Tibial artery (tissue), 4 donors: ENCODE results near the gene KLF13.

Experiments used
- DNase-seq, 2 donors: peaks; one replicate each; pipeline ENCODE4 v3.0.0-alpha.2; 2019
- H3K27ac ChIP-seq, 2 donors: fragments of 200-600 bp; sonication (generic) in 1 of 2; 1 replicate in 1 of 2; 2 replicates in 1 of 2; pipeline ENCODE4 v1.5.1; 2018 to 2019; ENCODE audit warnings: mild to moderate bottlenecking in 1 of 2
- H3K27me3 ChIP-seq, 2 donors: fragments of 200-600 bp; sonication (generic) in 1 of 2; one replicate each; pipeline versions ENCODE4 v1.5.1 to v1.6.0; 2016 to 2019
- H3K36me3 ChIP-seq, 3 donors: fragments of 200-600 bp; sonication (generic) in 2 of 3; one replicate each; pipeline ENCODE4 v1.5.1; 2016 to 2019; ENCODE audit warnings: mild to moderate bottlenecking in 2 of 3
- H3K4me1 ChIP-seq, 4 donors: fragments of 200-600 bp; sonication (generic) in 2 of 4; 1 replicate in 3 of 4; 2 replicates in 1 of 4; pipeline ENCODE4 v1.5.1; 2016 to 2019
- H3K4me3 ChIP-seq, 2 donors: fragments of 200-600 bp; sonication (generic) in 1 of 2; 1 replicate in 1 of 2; 2 replicates in 1 of 2; pipeline ENCODE4 v1.5.1; 2018 to 2019; ENCODE audit warnings: mild to moderate bottlenecking in 2 of 2
- H3K9me3 ChIP-seq, 3 donors: fragments of 200-600 bp; sonication (generic) in 1 of 3; one replicate each; pipeline ENCODE4 v1.5.1; 2016 to 2019
- CTCF ChIP-seq, 2 experiments: fragments of 200-600 bp in 1 of 2; fragments of 450-650 bp in 1 of 2; IDR thresholded peaks; one replicate each; pipeline ENCODE4 v1.5.1; 2017 to 2019; ENCODE audit warnings: antibody characterized with exemption in 2 of 2, mild to moderate bottlenecking in 1 of 2, moderate library complexity in 1 of 2
- intact Hi-C: fragments of 100-400 bp; cut with DNase I; formaldehyde crosslinking; loops from one replicate; pipeline ENCODE4 v1.15.0; 2023; ENCODE audit warnings: low total_unique reads

The KLF13 gene

GRCh38 chr15:31333119-31333518 is 6.5 kb downstream of the KLF13 start:
- DNase-seq = no peak
- H3K27me3 ChIP-seq = no peaks in the 10 kb centered on the region
- H3K4me3 ChIP-seq = no peak overlapping the region
- H3K36me3 ChIP-seq = no peaks in the 10 kb centered on the region
- no peaks in the 10 kb centered on the region for H3K9me3 ChIP-seq
- TF ChIP-seq CTCF (IDR thresholded peaks at IDR 0.05) = no peak
- intact Hi-C loops = loop anchor here (5.0 kb wide), 1 partner anchor 104 kb away; no protein-coding TSS in a partner anchor
- H3K4me1 ChIP-seq = peaks cover 0 to 79% (median 51%) of the 10 kb centered on the region in 4 donors
- H3K27ac ChIP-seq = no peak overlapping the region

GRCh38 chr15:31333820-31334219 is 7.2 kb downstream of the KLF13 start:
- no peak for DNase-seq
- intact Hi-C loops = loop anchor here (5.0 kb wide), 1 partner anchor 103 kb away; no protein-coding TSS in a partner anchor
- Histone ChIP-seq H3K9me3 (no peaks in the 10 kb centered on the region), H3K27me3 (no peaks in the 10 kb centered on the region), H3K36me3 (no peaks in the 10 kb centered on the region), H3K4me1 (peaks cover 0 to 85% (median 53%) of the 10 kb centered on the region in 4 donors), H3K4me3 (no peak overlapping the region), H3K27ac (no peak overlapping the region)
- no peak for TF ChIP-seq CTCF (IDR thresholded peaks at IDR 0.05)

- no peak for DNase-seq
- H3K9me3 ChIP-seq = no peaks in the 10 kb centered on the region
- H3K27ac ChIP-seq = peak overlapping the region in 1 of 2 donors; percentile 3
- peaks cover 0 to 85% (median 58%) of the 10 kb centered on the region in 4 donors for H3K4me1 ChIP-seq
- H3K36me3 ChIP-seq = no peaks in the 10 kb centered on the region
- H3K4me3 ChIP-seq = no peak overlapping the region
- H3K27me3 ChIP-seq = no peaks in the 10 kb centered on the region
- intact Hi-C loops = no loop called here
- no peak for TF ChIP-seq CTCF (IDR thresholded peaks at IDR 0.05)
Measured at GRCh38 chr15:31335989-31336592, 9.5 kb downstream of the KLF13 start.

- H3K9me3 ChIP-seq = no peaks in the 10 kb centered on the region
- intact Hi-C loops = no loop called here
- no peaks in the 10 kb centered on the region for H3K27me3 ChIP-seq
- no peak overlapping the region for H3K4me3 ChIP-seq
- peaks cover 0 to 81% (median 56%) of the 10 kb centered on the region in 4 donors for H3K4me1 ChIP-seq
- no peak for DNase-seq
- TF ChIP-seq CTCF (IDR thresholded peaks at IDR 0.05) = no peak
- no peak overlapping the region for H3K27ac ChIP-seq
- H3K36me3 ChIP-seq = no peaks in the 10 kb centered on the region
Measured at GRCh38 chr15:31336593-31337295, 10.1 kb downstream of the KLF13 start.

GRCh38 chr15:31337352-31338031 is 10.9 kb downstream of the KLF13 start:
- intact Hi-C loops = no loop called here
- Histone ChIP-seq H3K36me3 (no peaks in the 10 kb centered on the region), H3K27me3 (no peaks in the 10 kb centered on the region), H3K27ac (peak overlapping the region in 1 of 2 donors; percentile 72), H3K4me1 (peaks cover 0 to 84% (median 55%) of the 10 kb centered on the region in 4 donors), H3K4me3 (no peak overlapping the region), H3K9me3 (no peaks in the 10 kb centered on the region)
- DNase-seq = no peak
- TF ChIP-seq CTCF (IDR thresholded peaks at IDR 0.05) = no peak
